Raji (cell line): Measurements from ENCODE around the gene TCF25.

Experiments
- POLR2A ChIP-seq: IDR thresholded peaks from 2 replicates; pipeline ENCODE4 v1.6.1; 2011; ENCODE audit warnings: low read depth, low read length, control low read depth; ENCODE audit not compliant: insufficient read depth

TCF25 gene

DNA sequence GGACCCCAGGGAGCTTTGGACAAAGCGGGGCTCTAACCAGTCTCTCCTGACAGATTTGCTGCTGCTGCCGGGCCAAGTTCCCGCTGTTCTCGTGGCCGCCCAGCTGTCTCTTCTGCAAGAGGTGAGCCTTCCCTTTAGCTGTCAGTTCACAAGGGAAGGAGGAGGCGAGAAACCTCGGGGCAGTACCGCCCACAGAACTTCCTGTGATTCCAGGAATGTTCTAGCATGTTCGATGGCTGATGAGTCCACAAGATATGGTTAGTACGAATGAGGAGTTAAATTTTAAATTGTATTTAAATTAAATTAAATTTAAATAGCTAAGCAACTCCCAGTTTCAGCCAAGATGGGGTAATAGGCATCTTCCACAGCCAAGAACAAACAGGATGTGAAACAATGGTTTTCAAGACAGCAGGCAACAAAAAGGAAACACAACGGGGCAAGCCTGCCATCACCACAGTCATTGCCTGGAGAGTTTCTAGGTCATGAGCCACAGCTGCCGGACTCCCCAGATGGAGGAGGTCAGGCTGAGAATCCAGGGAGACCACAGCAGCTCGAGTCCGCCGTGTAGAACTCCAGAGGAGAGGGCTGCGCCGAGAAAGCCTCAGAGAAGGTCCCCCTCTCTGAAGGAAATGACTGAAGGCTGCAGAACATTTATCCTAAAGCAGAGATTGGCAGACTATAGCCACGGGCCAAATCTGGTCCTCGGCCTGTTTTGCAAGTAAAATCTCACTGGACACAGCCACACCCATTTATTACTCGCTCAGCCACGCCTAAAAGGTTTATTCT is 9.5 kb upstream of the TCF25 start:
- TF ChIP-seq POLR2A = no peak

DNA sequence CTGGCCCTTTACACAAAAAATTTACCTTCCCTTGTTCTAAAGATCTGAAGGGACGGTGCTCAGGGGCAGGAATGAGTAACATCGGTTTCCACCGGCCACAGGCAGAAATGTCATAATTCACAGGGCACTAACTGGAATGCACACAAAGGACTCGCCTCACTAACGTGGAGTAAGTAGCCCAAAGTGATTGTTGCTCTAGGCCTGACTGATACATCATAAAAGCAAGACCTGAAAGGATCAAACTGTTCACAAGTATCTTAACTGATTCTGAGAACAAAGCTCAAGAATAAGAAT is 8.9 kb upstream of the TCF25 start:
- no peak for TF ChIP-seq POLR2A

DNA sequence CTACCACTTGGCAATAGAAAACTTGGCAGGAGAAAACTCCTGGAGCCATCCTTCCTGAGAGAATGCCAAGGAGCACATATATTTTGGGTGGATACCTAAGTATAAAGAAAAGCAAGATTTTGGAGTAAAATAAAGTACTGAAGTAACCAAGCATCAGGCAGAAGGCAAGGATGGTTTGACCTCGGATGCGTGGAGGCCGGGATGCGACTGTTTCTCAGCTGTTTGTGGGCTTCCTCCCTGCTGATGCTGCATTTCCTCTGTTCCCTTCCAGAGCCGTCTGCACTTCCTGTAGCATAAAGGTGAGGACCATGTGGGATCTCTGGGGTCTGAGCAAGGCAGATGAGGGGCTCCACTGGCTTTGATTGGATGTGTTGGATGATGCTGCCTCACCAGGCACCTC is 5.5 kb upstream of the TCF25 start:
- TF ChIP-seq POLR2A = no peak

DNA sequence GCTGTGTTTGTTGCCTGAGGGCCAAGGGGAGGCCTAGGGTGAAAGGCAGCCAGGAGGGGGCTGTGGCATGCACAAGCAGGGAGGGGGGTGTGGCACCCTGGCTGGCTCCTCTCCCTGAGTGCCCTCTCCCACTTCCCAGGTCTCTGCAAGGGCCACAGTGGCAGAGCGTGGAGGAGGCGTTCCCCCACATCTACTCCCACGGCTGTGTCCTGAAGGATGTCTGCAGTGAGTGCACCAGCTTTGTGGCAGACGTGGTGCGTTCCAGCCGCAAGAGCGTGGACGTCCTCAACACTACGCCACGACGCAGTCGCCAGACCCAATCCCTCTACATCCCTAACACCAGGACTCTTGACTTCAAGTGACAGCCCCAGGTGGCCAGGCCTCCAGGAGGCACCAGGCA is 3.5 kb upstream of the TCF25 start:
- no peak for TF ChIP-seq POLR2A

DNA sequence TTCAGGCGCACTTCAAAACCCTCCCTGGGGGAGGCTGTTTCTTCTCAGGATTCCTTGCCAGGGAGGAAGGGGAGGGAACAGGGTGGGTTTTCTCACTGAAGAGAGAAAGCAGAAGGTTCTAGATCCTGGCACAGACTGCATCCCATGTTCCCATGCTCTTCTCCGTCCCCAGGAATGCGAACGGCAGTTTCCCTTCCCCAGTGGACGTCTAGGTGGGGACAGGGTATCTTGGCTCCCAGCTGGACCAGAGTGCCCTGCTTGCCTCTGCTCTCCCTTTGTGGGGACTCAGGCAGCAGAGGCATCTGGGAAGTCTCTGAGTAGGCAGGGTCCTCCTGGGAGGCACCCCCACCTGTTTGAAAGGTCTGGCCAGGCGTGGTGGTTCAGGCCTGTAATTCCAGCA is 3.0 kb upstream of the TCF25 start:
- no peak for TF ChIP-seq POLR2A

DNA sequence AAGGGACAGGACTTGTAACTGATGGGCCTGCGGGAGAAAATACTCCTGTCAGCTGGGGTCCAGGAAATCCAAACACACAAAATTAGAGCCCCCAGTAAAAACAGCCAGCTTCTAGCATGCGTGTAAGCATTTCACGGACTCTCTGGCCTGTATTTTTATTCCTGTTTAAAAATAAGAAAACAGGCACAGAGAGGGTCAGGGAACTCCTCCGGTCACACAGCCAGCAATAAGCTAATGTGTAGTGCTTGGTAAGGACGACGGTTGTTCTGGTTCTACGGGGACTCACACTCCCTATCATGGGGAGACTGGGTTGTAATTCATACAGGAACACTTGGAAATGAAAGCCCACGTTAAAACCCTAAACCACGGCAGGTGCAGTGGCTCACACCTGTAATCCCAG is 1.5 kb upstream of the TCF25 start:
- no peak; the same call in 1 of the 2 replicates for TF ChIP-seq POLR2A

DNA sequence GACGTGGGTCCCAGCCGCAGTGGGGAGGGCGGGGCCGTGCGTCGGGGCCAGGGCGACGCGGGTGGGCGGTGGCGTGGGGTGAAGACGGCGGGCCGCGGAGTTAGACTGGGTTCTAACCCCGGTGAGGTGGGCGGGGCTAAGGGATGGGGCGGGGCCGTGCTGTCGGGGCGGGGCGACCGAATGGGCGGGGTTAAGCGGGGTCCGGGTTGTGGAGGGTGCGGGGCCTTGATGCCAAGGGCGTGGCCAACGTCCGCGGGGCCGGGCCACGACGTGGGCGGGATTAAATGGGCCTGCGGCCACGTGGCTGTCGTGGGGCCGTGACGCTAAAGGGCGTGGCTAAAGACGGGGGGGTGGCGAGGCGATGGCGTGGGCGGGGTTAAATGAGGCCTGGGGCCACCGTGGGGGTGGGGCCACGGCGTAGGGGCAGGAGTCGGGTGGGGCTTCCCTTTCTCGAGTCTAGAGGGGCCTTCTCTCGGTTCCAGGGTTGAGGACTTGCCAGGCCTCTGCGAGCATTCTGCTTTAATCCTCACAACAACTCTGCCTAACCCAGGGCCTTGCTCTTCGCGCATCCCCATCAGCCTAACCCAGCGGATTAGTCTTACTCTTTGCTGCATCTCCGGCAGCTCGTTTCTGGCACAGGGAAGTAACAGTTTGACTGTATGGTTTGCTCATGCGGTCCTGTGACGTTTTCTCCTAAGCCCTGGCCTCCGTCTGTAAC is 739 bp downstream of the TCF25 start:
- no peak for TF ChIP-seq POLR2A

DNA sequence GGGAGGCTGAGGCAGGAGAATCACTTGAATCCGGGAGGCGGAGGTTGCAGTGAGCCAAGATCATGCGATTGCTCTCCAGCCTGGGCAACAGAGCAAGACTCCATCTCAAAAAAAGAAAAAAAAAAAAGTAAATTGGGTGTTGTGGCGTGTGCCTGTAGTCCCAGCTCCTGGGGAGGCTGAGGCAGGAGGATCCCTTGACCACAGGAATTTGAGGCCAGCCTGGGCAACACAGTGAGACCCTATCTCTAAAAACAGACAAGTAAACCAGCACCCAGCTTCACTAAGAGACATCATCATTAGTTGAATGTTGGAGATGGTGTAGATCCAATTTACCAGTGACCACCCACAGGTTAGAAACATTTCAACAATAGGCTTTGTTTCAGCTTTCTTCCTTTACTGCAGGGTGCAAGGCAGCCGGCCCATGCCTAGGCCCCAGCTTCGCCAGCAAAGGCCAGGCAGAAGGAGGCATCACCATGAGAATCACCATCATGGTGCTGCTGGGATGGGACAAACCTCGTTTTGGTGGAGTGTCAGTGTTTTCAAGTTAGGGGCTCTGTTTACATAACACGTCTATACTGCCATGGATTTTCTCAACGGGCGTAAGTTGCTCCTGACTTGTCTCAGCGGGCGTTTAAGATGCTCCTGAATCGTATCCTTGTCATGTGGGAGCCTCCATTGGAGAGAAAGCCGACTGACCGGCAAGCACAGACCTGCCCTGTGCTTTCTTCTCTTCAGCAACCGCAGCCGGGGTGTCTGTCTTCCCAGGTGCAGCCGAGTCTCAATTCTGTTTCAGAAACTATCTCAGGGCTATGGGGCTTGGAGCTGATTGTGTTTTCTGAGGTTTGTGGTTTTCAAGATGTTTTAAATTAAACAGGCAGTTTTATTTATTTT is 7.3 kb downstream of the TCF25 start:
- TF ChIP-seq POLR2A = no peak

DNA sequence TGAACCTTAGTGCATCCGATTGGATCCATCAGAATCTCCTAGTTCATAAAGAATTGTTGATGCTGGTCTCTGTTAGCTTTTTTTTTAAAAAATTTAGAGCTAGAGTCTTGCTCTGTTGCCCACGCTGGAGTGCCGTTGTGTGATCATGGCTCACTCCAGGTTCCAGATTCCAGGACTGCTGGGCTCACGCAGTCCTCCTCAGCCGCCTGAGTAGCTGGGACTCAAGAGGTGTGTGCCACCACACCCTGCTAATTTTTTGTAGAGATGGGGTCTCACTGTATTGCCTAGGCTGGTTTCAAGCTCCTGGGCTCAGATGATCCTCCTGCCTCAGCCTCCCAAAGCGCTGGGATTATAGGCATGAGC is 8.0 kb downstream of the TCF25 start:
- no peak for TF ChIP-seq POLR2A

DNA sequence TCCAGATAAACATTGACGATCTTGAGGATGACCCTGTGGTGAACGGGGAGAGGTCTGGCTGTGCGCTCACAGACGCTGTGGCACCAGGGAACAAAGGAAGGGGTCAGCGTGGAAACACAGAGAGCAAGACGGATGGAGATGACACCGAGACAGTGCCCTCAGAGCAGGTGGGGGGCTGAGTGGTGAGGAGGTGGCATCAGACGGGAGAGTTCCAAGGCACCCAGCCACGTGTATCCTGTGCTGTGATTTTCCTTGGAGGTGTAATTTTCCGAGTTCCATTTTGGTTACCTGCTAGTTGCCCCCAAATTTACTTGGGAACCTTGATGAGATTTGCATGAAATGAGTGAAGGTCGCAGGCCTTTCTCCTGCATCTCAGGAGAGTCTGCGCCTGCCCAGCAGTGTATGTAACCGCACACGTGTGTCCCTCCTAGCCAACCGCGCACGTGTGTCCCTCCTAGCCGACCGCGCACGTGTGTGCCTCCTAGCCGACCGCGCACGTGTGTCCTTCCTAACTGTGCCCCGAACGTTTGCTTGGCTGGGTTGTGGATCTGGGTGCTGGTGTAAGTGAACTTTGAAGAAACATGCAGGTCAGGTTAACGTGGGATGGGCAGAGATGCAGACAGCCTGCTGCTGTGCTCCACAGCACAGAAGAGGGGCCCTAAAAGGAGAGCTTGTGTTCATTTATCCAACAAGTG is 10.1 kb downstream of the TCF25 start:
- no peak for TF ChIP-seq POLR2A

DNA sequence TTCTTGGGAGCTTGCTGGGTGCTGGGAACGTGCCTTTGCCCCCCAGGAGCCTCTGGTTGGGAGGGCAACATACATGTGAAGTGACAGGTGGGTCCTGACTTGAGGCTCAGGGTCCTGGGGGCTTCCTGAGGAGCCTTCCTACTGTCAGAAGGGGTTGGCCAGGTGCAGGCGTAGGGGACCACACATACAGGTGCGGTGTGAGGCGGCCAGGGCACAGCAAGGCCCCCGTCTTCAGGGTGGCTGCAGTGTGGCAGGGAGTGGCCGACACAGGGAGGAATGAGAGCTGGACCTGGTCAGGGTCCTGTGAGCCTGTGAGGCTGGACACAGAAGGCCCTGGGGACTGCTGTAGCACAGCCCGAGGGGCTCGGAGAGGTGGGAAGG is 10.6 kb downstream of the TCF25 start:
- TF ChIP-seq POLR2A = no peak

DNA sequence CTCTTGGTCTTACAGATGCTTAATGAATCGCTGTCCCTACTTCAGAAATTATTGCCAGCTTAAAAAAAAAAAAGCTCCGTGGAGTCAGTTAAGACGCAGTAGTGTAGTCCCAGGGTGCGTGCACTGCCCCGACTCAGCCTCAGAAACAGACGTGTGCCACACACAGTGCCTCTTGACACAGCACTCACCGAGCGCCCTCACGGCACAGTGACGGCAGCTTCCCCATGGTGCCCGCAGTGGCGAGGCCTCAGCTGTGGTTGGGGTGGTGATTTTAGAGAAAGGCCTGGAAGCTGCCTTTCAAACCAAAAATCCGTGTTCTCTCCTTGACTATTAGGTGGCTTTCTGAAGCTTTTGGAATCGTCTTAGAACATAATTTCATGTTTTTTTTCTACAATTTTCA is 13.9 kb downstream of the TCF25 start:
- no peak for TF ChIP-seq POLR2A

DNA sequence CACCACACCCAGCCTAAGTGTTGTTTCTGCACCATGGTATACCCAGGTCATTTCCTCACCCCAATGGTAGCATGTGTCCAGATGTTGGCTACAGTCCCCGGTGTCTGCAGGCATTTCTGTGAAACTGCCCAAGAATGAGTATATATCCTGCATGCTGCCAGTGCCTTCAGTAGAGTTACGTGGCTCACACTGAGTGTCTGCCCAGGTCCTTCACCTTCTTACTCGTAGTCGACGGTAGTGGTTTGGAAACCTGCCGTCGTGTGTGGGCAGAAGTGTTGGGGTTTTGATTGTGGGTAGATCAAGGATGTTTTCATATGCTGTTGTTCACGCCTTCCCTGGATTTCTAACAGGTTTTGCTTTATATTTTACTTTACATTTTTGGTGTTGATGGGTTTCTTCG is 16.8 kb downstream of the TCF25 start:
- TF ChIP-seq POLR2A = no peak

DNA sequence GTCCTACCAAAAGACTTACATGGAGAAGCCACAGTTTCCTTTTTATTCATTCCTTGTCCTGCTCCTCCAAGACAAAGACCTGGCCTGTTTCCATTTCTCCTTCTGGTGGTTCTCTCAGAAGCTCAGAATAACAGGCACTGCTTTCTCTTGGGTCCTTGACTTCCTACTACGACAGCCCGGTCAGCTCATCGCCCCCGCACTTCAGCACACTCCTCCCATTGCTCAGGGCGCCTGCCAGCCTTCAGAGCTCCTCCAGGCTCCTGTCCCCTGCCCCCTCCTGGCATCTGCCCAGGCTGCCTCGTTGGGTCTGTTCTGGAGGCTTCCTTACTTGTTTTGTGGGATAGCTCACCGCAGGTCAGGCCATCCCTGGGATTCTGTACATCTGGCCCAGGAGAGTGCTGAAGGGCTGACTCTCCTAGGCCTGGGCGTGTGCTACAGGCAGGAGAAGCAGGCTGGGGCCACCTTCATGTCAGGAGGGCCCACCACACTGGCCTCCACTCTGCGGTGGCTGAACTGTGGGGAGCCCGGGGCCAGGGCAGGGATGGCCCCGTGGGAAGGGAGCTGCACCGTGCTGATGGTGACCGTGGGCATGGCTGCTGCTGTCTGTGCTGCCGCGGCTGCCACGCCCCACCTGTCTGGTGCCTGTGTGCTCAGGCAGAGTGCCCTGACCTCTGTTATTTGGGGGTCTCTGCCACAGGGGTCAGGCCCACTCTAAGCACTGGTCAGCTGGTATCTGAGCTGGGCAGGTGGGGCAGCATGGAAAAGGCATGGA is 17.7 kb downstream of the TCF25 start:
- no peak for TF ChIP-seq POLR2A
